ENCODE data around the gene YBX3. TPM values are rescaled to one million over a fixed set of nuclear protein-coding genes. Genes with fewer than 3 reads are reported as not detected.

YBX3 gene
- total and polyA plus RNA-seq, 2 of the 13 experiments (the other 11 are each of a cell fraction or from before 2014, with no cell fraction given) = 77.5 to 99.6 TPM

DNA sequence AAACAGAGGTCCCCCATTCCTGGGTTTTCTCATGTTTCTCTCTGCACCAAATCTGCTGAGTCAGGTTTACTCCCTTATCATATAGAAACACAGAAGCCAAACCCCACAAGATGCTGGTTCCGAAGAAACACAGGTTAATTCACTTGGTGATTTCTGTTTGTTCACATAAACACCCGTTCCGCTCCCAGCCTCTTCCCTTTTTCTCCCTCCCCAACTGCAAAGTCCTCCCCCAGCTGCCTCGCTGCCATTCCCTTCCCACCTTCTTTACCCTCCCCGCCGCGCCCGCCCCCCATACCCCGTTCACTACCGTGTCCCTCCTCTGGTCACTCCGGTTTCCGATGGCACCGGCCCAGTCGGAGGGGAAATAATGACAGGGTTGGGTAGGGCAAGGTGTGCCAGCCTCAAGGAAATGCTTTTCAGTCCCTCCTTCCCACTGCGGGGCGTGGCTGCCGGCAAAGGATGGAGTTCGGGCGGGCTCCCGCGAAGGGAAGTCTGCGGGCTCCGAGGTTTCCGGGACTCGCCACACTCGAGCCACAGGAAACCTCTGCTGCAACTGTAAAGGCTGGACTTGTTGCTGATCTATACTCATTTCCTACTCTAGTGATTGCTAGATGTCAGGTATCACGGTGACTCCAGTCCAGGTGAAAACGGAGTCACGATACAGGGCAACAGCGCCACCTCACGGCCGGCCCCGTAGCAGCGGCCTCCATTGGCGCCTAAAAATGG lies 49.3 kb downstream of the YBX3 start, which contains the start of gene STYK1:
Gene STYK1 (minus strand): TSS at position 394 of the 726 bp plus-strand sequence. CDS start 39,434 bp downstream, outside the sequence.
- H2AFZ ChIP-seq (ENCODE audit: low read length) = no peak within 1 kb of the TSS
- POLR2A ChIA-PET = no interaction called here
- CTCF ChIA-PET (ENCODE audit: low intra/inter-chr PET ratio, low total read pairs) = interaction anchor here (1.2 to 1.4 kb wide), 4 partner anchors 112 to 438 kb away, joined by 3 to 7 read pairs (median 4); no protein-coding TSS in a partner anchor
- WGBS (ENCODE audit: low lambda C conversion rate) = 3% methylated on average over 28 of the region's 35 CpGs
- H3K27ac ChIP-seq (ENCODE audit: extremely low read length, insufficient read depth, low read length) = no peak within 1 kb of the TSS
- H3K4me2 ChIP-seq (ENCODE audit: low read depth, low read length) = peak within 1 kb of the TSS; percentile 79
- no peaks in the 10 kb centered on the region for H3K9me3 ChIP-seq (ENCODE audit: low read length)
- no peaks in the 10 kb centered on the region for H3K36me3 ChIP-seq (replicated peaks in 1 of 2; ENCODE audit: control insufficient read depth in 1 of 2, insufficient read depth in 2 of 2, low read length in 2 of 2)
- in situ Hi-C loops (cut with HindIII; ENCODE audit: extremely low pct_ligation_motif_present, low pct_unique_long_range_greater_than_20kb) (loop anchor here (5.0 kb wide), 1 partner anchor 437 kb away; no protein-coding TSS in a partner anchor), intact Hi-C loops (cut with micrococcal nuclease; ENCODE audit: unreplicated experiment) (loop anchor here (1.0 to 2.0 kb wide), 2 partner anchors 343 to 439 kb away; no protein-coding TSS in a partner anchor)
- H4K20me1 ChIP-seq (ENCODE audit: insufficient read depth, low read length) = no peaks in the 10 kb centered on the region
- H3K4me1 ChIP-seq (ENCODE audit: insufficient read depth, low read length) = peaks cover 7% of the 10 kb centered on the region
- ATAC-seq = peak; percentile 83
- peak within 1 kb of the TSS; percentile 20 to 65 (median 27); a peak in 5 of 6 replicates for H3K4me3 ChIP-seq (replicated peaks in 1 of 3; ENCODE audit: insufficient read depth in 1 of 3, low read depth in 2 of 3, low read length in 3 of 3)
- FAIRE-seq = no peak
- no peak within 1 kb of the TSS for H3K9ac ChIP-seq (ENCODE audit: insufficient read depth, low read depth, low read length)
- peaks cover 0 to 12% of the 10 kb centered on the region in 2 experiments; a peak in 2 of 5 replicates for H3K27me3 ChIP-seq (ENCODE audit: control insufficient read depth in 1 of 2, insufficient read depth in 2 of 2, low read length in 2 of 2)
- peak; percentile 20 for DNase-seq (ENCODE audit: low spot score)
- BruUV-seq (replicated peaks) = no TSS peak
- H3K79me2 ChIP-seq (ENCODE audit: insufficient read depth, low read length) = no peaks in the 10 kb centered on the region
- TF ChIP-seq ZEB1 (IDR thresholded peaks at IDR 0.05; ENCODE audit: insufficient replicate concordance, low read depth) (peak; percentile 62), STAG1 (CRISPR knock-in tag; IDR thresholded peaks at IDR 0.05) (peak; percentile 86), NFATC3 (CRISPR knock-in tag; IDR thresholded peaks at IDR 0.05) (no peak), NFRKB (IDR thresholded peaks at IDR 0.05) (no peak), EHMT2 (IDR thresholded peaks at IDR 0.05; ENCODE audit: borderline replicate concordance, low read depth, low read length) (no peak), ELF4 (CRISPR knock-in tag; IDR thresholded peaks at IDR 0.05; ENCODE audit: borderline replicate concordance) (no peak), ZBTB42 (CRISPR knock-in tag; IDR thresholded peaks at IDR 0.05) (no peak), ZNF724P (CRISPR knock-in tag; IDR thresholded peaks at IDR 0.05; ENCODE audit: borderline replicate concordance) (no peak), ZSCAN9 (CRISPR knock-in tag; IDR thresholded peaks at IDR 0.05; ENCODE audit: borderline replicate concordance) (no peak), GATAD1 (CRISPR knock-in tag; IDR thresholded peaks at IDR 0.05) (no peak), IRF2 (CRISPR knock-in tag; IDR thresholded peaks at IDR 0.05) (peak; percentile 53; the same call in 1 of the 2 replicates), NPAS2 (CRISPR knock-in tag; IDR thresholded peaks at IDR 0.05; ENCODE audit: borderline replicate concordance) (no peak), HNRNPH1 (optimal IDR thresholded peaks at IDR 0.05; ENCODE audit: low read depth, low read length) (no peak), ZFY (CRISPR knock-in tag; IDR thresholded peaks at IDR 0.05) (no peak), RELA (CRISPR knock-in tag; IDR thresholded peaks at IDR 0.05) (no peak), MEIS2 (CRISPR knock-in tag; IDR thresholded peaks at IDR 0.05) (0 out of 2 replicates have a peak, but pooled peaks have one; percentile 31)
- TF ChIP-seq, protein P1, sequence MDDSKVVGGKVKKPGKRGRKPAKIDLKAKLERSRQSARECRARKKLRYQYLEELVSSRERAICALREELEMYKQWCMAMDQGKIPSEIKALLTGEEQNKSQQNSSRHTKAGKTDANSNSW (CRISPR knock-in tag; IDR thresholded peaks at IDR 0.05; ENCODE audit: borderline replicate concordance) = no peak
- TF ChIP-seq, protein P2, sequence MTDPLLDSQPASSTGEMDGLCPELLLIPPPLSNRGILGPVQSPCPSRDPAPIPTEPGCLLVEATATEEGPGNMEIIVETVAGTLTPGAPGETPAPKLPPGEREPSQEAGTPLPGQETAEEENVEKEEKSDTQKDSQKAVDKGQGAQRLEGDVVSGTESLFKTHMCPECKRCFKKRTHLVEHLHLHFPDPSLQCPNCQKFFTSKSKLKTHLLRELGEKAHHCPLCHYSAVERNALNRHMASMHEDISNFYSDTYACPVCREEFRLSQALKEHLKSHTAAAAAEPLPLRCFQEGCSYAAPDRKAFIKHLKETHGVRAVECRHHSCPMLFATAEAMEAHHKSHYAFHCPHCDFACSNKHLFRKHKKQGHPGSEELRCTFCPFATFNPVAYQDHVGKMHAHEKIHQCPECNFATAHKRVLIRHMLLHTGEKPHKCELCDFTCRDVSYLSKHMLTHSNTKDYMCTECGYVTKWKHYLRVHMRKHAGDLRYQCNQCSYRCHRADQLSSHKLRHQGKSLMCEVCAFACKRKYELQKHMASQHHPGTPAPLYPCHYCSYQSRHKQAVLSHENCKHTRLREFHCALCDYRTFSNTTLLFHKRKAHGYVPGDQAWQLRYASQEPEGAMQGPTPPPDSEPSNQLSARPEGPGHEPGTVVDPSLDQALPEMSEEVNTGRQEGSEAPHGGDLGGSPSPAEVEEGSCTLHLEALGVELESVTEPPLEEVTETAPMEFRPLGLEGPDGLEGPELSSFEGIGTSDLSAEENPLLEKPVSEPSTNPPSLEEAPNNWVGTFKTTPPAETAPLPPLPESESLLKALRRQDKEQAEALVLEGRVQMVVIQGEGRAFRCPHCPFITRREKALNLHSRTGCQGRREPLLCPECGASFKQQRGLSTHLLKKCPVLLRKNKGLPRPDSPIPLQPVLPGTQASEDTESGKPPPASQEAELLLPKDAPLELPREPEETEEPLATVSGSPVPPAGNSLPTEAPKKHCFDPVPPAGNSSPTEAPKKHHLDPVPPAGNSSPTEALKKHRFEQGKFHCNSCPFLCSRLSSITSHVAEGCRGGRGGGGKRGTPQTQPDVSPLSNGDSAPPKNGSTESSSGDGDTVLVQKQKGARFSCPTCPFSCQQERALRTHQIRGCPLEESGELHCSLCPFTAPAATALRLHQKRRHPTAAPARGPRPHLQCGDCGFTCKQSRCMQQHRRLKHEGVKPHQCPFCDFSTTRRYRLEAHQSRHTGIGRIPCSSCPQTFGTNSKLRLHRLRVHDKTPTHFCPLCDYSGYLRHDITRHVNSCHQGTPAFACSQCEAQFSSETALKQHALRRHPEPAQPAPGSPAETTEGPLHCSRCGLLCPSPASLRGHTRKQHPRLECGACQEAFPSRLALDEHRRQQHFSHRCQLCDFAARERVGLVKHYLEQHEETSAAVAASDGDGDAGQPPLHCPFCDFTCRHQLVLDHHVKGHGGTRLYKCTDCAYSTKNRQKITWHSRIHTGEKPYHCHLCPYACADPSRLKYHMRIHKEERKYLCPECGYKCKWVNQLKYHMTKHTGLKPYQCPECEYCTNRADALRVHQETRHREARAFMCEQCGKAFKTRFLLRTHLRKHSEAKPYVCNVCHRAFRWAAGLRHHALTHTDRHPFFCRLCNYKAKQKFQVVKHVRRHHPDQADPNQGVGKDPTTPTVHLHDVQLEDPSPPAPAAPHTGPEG (CRISPR knock-in tag; IDR thresholded peaks at IDR 0.05) = 0 out of 2 replicates have a peak, but pooled peaks have one; percentile 49
- TF ChIP-seq, protein P3, sequence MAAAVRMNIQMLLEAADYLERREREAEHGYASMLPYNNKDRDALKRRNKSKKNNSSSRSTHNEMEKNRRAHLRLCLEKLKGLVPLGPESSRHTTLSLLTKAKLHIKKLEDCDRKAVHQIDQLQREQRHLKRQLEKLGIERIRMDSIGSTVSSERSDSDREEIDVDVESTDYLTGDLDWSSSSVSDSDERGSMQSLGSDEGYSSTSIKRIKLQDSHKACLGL (CRISPR knock-in tag; IDR thresholded peaks at IDR 0.05) = no peak

Measured in HepG2 (cell line).